HG03575 (cell line): ENCODE measurements around the gene NCF2.
"Not testable (repeated sequence)": the region's sequence is repeated elsewhere in the genome, so short reads cannot be mapped to it uniquely, and the experiment has no call there.

Source experiments
- ATAC-seq: cut with Tn5 transposase; IDR thresholded peaks from one replicate; pipeline ENCODE4 v1.9.1; 2021; ENCODE audit not compliant: unreplicated experiment, insufficient number of reproducible peaks, low FRiP score; ENCODE audit errors: extremely low read depth

Gene NCF2

GRCh38 chr1:183619781-183620180, 29.5 kb upstream of the NCF2 start:
- ATAC-seq: no peak

DNA sequence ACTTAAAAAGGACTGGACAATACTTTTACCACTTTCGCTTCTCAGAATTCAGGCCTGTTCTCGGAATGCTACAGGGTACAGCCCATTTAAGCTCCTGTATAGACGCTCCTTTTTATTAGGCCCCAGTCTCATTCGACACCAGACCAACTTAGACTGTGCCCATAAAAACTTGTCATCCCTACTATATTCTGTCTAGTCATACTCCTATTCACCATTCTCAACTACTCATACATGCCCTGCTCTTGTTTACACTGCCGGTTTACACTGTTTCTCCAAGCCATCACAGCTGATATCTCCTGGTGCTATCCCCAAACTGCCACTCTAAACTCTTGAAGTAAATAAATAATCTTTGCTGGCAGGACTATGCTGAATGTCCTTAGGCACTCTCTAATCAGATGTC, 27.9 kb upstream of the NCF2 start:
- ATAC-seq: not testable (repeated sequence)

- not testable (repeated sequence) for ATAC-seq
Measured at GRCh38 chr1:183612975-183613374, 22.7 kb upstream of the NCF2 start.

GRCh38 chr1:183612407-183612806, 22.1 kb upstream of the NCF2 start:
- ATAC-seq: no peak

DNA sequence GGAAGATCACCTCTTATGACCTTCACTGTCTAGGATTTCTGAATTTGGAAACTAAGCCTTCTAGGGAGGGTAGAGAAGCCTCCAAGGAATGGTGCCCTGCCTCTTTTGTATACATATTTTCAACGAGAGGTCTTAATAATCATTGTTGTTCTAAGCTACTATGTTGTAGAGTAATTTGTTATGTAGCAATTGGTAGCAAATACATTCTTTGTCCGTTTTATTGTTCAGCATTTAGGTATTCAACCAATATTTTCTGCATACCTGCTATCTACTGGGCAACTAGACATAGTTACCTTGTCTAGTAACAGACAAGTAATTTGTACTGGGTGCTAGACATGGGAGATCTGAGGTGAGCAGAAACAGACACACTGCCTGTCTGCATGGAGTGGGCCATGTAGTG, 20.8 kb upstream of the NCF2 start:
- no peak for ATAC-seq

DNA sequence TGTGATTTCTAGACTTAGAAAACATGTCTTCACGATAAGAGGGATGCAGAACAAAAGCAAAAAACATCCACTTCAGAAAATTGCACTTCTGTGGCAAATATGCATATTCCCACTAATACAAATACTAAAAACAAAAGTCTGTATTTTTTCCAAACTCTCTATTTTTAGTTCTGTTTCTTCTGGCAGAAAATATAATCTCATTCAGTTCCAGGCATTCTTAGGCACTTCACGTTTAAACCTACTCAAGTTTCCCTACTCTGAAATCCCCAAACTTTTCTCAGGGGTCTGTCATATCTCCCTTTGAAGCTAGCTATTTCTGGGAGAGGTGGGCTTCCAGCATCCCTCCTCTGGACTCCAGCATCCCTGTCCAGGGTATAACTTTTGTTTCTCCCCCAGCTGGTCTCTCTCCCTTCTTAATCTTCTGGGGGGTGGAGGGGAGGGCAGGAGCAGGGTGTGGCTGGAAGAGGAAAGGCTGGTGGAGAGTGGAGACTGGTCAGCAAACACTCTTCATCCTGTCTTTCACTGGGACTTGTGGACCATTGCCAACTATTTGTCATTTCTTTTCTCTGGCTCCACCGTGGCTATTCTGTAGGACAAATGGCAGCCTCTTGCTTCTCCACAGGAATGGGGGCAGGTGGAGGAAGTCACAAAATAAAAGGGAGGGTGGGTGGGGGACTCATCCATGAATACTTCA, 19.6 kb upstream of the NCF2 start:
- ATAC-seq: no peak

- no peak for ATAC-seq
Measured at GRCh38 chr1:183609313-183609712, 19.1 kb upstream of the NCF2 start.

GRCh38 chr1:183607322-183607980, 17.2 kb upstream of the NCF2 start:
- ATAC-seq: no peak

- ATAC-seq: no peak
Measured at GRCh38 chr1:183605904-183606303, 15.6 kb upstream of the NCF2 start.

DNA sequence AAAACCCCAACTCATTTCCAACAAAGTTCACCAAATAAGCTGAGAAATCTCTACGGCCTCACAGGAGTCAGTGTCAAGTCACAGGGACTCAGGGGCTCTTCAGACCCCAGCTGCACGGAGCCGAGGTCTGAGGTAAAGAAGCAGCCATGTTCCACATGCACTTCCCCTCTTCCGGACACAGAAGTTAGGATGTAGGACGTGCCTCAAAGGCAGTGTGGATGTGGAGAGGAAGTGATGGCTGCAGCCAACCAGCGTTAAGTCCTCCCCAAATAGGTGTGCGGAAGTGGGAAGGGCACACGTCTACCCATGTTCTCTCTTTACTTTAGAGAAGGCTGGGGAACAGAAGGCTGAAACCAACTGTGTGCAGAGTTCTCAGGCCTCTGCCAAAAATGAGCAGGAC, 14.6 kb upstream of the NCF2 start:
- no peak for ATAC-seq

GRCh38 chr1:183604038-183604808, 14.0 kb upstream of the NCF2 start:
- no peak for ATAC-seq

DNA sequence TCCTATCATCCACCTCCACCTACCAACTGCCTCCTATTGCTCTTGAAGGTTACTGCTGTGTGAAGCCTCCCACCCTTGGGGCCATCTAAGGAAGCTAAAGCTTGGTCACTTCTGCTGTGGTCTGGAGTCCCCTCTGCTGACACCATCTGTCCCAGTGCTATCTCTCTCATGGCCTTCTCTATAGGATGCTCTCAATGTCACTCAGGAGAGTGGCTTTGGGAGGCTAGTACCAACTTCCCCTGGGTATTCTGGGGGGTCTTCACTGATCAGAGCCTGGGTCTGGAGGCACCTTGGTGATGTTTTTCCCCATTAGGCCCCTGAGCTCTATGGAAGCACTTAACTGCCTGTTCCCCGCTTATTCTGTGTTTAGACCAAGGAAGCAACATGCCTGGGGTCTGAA, 12.3 kb upstream of the NCF2 start:
- ATAC-seq: no peak

- no peak for ATAC-seq
Measured at GRCh38 chr1:183600634-183601033, 10.4 kb upstream of the NCF2 start.

DNA sequence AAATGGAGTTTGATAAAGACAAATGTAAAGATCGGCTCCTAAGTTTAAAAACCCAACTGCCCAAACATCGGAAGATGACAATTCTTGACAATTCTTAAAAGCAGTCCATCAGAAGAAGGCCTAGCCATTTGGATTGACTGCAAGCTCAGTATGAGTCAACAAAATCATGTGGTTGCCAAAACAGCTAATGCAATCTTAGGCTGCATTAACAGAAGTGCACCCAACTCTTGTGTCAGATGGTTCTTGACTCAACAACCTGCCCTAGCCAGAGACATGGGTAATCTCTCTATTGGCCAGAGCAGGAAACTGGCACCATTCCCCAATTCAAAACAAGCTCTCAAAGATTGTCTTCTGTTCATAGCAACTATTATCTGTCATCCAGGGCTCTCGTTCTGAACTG, 9.9 kb upstream of the NCF2 start:
- ATAC-seq: no peak

GRCh38 chr1:183598386-183598785, 8.1 kb upstream of the NCF2 start:
- no peak for ATAC-seq

- no peak for ATAC-seq
Measured at GRCh38 chr1:183597656-183598347, 7.5 kb upstream of the NCF2 start.

GRCh38 chr1:183596500-183596899, 6.2 kb upstream of the NCF2 start:
- ATAC-seq: no peak

GRCh38 chr1:183595537-183595936, 5.3 kb upstream of the NCF2 start:
- ATAC-seq: no peak

DNA sequence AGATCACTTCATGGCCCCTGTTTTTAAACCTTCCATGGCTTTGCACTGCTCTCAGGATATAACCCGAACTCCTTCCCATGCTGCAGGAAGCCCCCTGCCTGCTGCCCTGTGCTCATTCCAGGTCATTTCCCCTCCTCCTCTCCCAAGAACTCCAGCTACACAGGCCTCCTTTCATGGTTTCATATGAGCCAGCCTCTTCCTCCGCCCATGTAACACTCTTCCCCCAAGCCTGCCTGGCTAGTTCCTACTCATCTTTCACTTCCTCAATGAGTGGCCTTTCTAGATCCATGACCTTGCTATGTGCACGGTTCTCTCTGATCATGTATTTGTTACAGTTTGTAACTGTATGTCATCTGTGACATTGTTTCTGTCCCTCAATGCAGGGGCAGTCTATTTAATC, 3.1 kb upstream of the NCF2 start:
- ATAC-seq: peak; percentile 26

DNA sequence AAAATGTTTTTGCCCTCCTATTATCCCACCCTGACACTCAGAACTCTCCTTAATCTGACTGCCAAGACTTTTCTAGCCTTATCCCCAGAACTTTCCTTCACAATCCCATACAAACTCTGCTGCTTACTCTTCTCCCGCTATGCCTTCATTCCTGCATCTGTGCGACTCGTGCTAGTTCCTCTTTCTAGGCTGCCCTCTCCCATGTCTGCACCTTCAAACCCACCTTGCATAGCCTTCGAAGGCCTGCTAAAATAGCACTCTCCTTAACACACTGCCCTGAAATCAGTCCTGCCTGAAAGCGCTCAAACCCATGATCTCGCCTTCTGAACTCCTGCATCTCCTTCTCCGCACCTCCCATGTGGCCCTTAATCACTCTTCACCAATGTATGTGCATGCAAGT, 2.5 kb upstream of the NCF2 start:
- no peak for ATAC-seq
